MM.1S (cell line): ENCODE data around the gene ING5.

ENCODE experiments used
- EZH2 ChIP-seq: fragments of 300-600 bp; sonication (generic); optimal IDR thresholded peaks from 2 replicates; pipeline ENCODE3; 2017; ENCODE audit warnings: low read depth, mild to moderate bottlenecking, antibody characterized with exemption, low read length, mixed read lengths
- TF ChIP-seq, protein P1 (sequence below): fragments of 300-600 bp; sonication (generic); IDR thresholded peaks from 2 replicates; pipeline ENCODE4 v1.5.1; 2016; ENCODE audit warnings: antibody characterized with exemption, low read length, mixed read lengths

DNA sequence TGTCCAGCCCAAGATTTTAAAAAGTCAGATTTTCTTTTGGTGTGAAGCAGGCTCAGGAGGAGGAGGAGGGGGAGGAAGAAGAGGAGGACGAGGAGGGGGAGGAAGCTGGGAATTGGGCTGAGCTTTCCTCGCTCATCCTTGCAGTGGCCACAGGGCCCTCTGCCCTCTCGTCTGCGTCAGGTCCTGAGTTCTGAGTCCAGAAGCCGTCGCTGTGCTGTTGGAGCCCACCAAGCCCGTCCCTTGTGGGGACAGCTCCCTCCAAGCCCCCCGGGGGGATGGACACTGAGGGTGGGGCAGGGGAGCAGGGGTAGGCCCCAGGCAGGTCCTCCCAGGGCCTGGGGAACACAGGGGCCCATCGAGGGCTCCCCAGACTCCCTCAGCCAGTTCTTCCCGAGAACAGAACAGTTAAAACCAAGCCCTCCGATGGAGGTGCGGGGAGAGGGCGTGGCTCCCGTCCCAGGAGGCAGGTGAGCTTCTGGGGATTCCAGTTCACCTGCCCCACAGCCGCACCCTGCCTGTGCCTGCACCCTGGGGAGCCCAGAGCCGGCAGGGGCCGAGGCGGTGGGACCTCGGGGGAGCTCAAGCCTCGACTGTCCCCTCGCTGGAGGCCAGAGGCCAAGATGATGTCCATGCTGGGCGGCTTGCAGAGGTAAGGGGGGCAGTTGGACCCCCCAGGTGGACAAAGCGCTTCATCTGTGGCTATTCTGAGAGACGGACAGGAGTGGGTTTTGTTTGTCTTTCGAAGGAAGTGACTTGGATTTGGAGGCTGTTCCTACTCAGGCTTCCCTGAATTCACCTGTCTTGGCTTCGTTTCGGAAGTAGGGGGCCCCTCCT lies 74.7 kb downstream of the ING5 start, which contains the start of gene GAL3ST2:
- TF ChIP-seq, protein P1, sequence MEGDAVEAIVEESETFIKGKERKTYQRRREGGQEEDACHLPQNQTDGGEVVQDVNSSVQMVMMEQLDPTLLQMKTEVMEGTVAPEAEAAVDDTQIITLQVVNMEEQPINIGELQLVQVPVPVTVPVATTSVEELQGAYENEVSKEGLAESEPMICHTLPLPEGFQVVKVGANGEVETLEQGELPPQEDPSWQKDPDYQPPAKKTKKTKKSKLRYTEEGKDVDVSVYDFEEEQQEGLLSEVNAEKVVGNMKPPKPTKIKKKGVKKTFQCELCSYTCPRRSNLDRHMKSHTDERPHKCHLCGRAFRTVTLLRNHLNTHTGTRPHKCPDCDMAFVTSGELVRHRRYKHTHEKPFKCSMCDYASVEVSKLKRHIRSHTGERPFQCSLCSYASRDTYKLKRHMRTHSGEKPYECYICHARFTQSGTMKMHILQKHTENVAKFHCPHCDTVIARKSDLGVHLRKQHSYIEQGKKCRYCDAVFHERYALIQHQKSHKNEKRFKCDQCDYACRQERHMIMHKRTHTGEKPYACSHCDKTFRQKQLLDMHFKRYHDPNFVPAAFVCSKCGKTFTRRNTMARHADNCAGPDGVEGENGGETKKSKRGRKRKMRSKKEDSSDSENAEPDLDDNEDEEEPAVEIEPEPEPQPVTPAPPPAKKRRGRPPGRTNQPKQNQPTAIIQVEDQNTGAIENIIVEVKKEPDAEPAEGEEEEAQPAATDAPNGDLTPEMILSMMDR, result no peak
- TF ChIP-seq EZH2, result no peak
